A673 (cell line): Measurements from ENCODE around the gene RXRA. TPM values are rescaled to one million over a fixed set of nuclear protein-coding genes. Genes with fewer than 3 reads are reported as not detected.

Experiments
- BruUV-seq: library from RNA; stranded (reverse); fragments of 400-500 nt; replicated peaks from 2 replicates; lab custom pipeline; 2021; lab: Mats Ljungman, UMichigan
- CTCF ChIA-PET: fragments of 300-600 bp; sonication (Branson Sonifier 250); formaldehyde crosslinking; loops from one replicate; lab custom pipeline; 2022; ENCODE audit warnings: antibody characterized with exemption; lab: Charles Lee
- POLR2A ChIA-PET: fragments of 300-600 bp; sonication (Branson Sonifier 250); formaldehyde crosslinking; loops from one replicate; lab custom pipeline; 2022; ENCODE audit warnings: antibody characterized with exemption; ENCODE audit not compliant: low non-redundant PET; lab: Charles Lee
- DNase-seq: peaks from one replicate; pipeline ENCODE4 v3.0.0-alpha.2; 2015; ENCODE audit warnings: low spot score
- H3K27ac ChIP-seq: fragments of 200-600 bp; sonication (generic); 2 replicates; pipeline ENCODE4 v1.5.1; 2016; ENCODE audit warnings: mixed run types, low read depth, mild to moderate bottlenecking, mixed read lengths, antibody characterized with exemption, low read length; ENCODE audit not compliant: poor library complexity, severe bottlenecking
- H3K27me3 ChIP-seq: fragments of 200-600 bp; sonication (generic); replicated peaks from 2 replicates; pipeline ENCODE4 v1.6.1; 2017; ENCODE audit warnings: mixed run types, low read depth, mild to moderate bottlenecking, mixed read lengths, antibody characterized with exemption, low read length; ENCODE audit not compliant: insufficient read depth, poor library complexity
- H3K36me3 ChIP-seq: fragments of 200-600 bp; sonication (generic); 2 replicates; pipeline ENCODE4 v1.6.1; 2016; ENCODE audit warnings: mixed run types, mild to moderate bottlenecking, mixed read lengths, antibody characterized with exemption, low read length; ENCODE audit not compliant: insufficient read depth, poor library complexity, severe bottlenecking
- H3K4me1 ChIP-seq: fragments of 200-600 bp; sonication (generic); 2 replicates; pipeline ENCODE4 v1.6.1; 2017; ENCODE audit warnings: mixed run types, mild to moderate bottlenecking, mixed read lengths, antibody characterized with exemption, low read length; ENCODE audit not compliant: insufficient read depth, poor library complexity, severe bottlenecking
- H3K4me3 ChIP-seq: fragments of 200-600 bp; sonication (generic); 2 replicates; pipeline ENCODE4 v1.5.1; 2016; ENCODE audit warnings: low read depth, mixed run types, mild to moderate bottlenecking, mixed read lengths, low read length; ENCODE audit not compliant: poor library complexity, severe bottlenecking
- H3K9me3 ChIP-seq: fragments of 200-600 bp; sonication (generic); 2 replicates; pipeline ENCODE4 v1.6.1; 2016; ENCODE audit warnings: mixed run types, low read depth, mild to moderate bottlenecking, mixed read lengths, antibody characterized with exemption, low read length; ENCODE audit not compliant: poor library complexity, severe bottlenecking
- EZH2 ChIP-seq: fragments of 200-600 bp; sonication (generic); IDR thresholded peaks from 2 replicates; pipeline ENCODE4 v1.6.1; 2017; ENCODE audit warnings: borderline replicate concordance, low read depth, mild to moderate bottlenecking, mixed read lengths, antibody characterized with exemption, low read length; ENCODE audit not compliant: poor library complexity, severe bottlenecking
- intact Hi-C: fragments of 100-400 bp; cut with micrococcal nuclease; formaldehyde crosslinking; loops from one replicate; pipeline ENCODE4 v1.10.0; 2022; ENCODE audit not compliant: unreplicated experiment
- total RNA-seq: library from RNA; stranded (reverse); gene quantifications from 2 replicates; pipeline ENCODE4 v1.2.3, GENCODE V29; 2021
- TF ChIP-seq, protein P1 (sequence below): fragments of 300-800, 200-600 bp; sonication (generic); conservative IDR thresholded peaks from 2 replicates; pipeline ENCODE4 v1.5.1; 2017; ENCODE audit warnings: low read depth, mild to moderate bottlenecking, antibody characterized with exemption, low read length, moderate library complexity, mixed read lengths

RXRA gene
- total RNA-seq, 1 experiment from 2014 or later = 54.1 TPM

DNA sequence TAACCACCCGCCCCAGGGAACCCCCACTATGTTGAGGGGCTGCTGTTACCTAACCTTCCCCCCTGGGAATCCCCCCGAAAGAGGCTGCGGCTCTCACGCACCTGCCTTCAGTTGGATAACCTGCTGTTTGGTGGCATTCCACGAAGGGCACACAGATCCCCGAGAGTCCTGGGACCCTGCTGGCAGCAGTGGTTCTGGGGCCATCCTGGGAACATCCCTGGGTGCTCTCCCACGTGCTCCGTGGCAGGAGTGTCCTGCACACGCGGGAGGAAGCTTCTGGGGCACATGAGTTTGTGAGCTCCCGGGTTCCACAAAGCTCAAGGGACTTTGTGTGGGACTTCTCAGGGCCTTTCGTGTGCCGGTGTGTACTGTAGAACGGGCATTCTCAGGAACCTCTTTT is 102.3 kb downstream of the RXRA start:
- H3K27ac ChIP-seq = no peak overlapping the region
- intact Hi-C loops = no loop called here
- no TSS peak for BruUV-seq
- H3K36me3 ChIP-seq = no peaks in the 10 kb centered on the region
- DNase-seq = no peak
- H3K9me3 ChIP-seq = no peaks in the 10 kb centered on the region
- CTCF ChIA-PET = no interaction called here
- H3K27me3 ChIP-seq = no peaks in the 10 kb centered on the region
- no peak overlapping the region for H3K4me3 ChIP-seq
- no peaks in the 10 kb centered on the region for H3K4me1 ChIP-seq
- TF ChIP-seq, protein P1, sequence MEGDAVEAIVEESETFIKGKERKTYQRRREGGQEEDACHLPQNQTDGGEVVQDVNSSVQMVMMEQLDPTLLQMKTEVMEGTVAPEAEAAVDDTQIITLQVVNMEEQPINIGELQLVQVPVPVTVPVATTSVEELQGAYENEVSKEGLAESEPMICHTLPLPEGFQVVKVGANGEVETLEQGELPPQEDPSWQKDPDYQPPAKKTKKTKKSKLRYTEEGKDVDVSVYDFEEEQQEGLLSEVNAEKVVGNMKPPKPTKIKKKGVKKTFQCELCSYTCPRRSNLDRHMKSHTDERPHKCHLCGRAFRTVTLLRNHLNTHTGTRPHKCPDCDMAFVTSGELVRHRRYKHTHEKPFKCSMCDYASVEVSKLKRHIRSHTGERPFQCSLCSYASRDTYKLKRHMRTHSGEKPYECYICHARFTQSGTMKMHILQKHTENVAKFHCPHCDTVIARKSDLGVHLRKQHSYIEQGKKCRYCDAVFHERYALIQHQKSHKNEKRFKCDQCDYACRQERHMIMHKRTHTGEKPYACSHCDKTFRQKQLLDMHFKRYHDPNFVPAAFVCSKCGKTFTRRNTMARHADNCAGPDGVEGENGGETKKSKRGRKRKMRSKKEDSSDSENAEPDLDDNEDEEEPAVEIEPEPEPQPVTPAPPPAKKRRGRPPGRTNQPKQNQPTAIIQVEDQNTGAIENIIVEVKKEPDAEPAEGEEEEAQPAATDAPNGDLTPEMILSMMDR = no peak
- TF ChIP-seq EZH2 = no peak
- POLR2A ChIA-PET = no interaction called here

DNA sequence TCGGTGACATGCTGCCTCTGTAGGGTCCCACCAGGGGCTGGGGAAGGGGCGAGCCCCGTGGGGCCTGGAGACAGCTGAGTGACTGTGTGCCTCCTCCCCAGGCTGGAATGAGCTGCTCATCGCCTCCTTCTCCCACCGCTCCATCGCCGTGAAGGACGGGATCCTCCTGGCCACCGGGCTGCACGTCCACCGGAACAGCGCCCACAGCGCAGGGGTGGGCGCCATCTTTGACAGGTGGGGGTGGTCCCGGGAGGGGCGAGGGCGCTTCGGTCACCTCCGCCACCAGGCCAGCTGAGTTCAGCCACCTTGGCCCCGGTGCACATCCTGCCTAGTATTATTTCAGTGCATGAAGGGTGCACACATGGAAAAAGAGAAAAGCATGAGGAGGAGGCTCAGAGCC is 102.8 kb downstream of the RXRA start:
- BruUV-seq = no TSS peak
- TF ChIP-seq, protein P1 = no peak
- TF ChIP-seq EZH2 = no peak
- POLR2A ChIA-PET = no interaction called here
- DNase-seq = no peak
- CTCF ChIA-PET = interaction anchor here (0.6 kb wide), 1 partner anchor 206 kb away, joined by 3 read pairs; no protein-coding TSS in a partner anchor
- Histone ChIP-seq H3K27ac (no peak overlapping the region), H3K4me3 (no peak overlapping the region), H3K27me3 (no peaks in the 10 kb centered on the region), H3K4me1 (no peaks in the 10 kb centered on the region), H3K36me3 (no peaks in the 10 kb centered on the region), H3K9me3 (no peaks in the 10 kb centered on the region)
- intact Hi-C loops = no loop called here

DNA sequence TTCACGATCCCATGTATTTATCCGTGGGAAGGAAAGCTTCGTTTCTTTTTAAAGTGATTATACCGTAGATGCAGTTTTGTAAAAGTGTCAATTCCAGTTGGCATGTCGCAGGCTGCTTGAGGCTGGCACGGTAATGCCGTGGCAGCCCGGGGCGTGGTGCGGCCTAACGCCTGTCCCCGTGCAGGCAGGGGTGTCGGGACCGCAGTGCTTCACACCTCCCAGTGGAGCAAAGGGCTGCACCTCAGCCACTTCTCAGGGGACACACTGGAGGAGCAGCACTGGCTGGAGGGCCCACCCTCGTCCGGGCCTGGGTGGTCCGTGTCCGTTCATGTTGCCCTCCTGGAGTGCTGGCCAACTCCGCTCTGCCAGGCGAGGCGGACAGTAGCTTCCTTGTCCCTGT is 103.2 kb downstream of the RXRA start:
- BruUV-seq = no TSS peak
- no peak for DNase-seq
- ChIA-PET CTCF (interaction anchor here (0.6 kb wide), 1 partner anchor 207 kb away, joined by 3 read pairs; no protein-coding TSS in a partner anchor), POLR2A (no interaction called here)
- Histone ChIP-seq H3K36me3 (no peaks in the 10 kb centered on the region), H3K4me3 (no peak overlapping the region), H3K9me3 (no peaks in the 10 kb centered on the region), H3K27me3 (no peaks in the 10 kb centered on the region), H3K27ac (no peak overlapping the region), H3K4me1 (peaks cover 4% of the 10 kb centered on the region)
- intact Hi-C loops = no loop called here
- TF ChIP-seq, protein P1 = no peak
- no peak for TF ChIP-seq EZH2
